Glutamatergic neuron (in vitro differentiated cells): ENCODE data around the gene SIRT7. TPM values are rescaled to one million over a fixed set of nuclear protein-coding genes. Genes with fewer than 3 reads are reported as not detected.

ENCODE experiments used
- DNase-seq: peaks from one replicate; pipeline ENCODE4 v3.0.0; 2022
- H3K27ac Mint-ChIP-seq: one replicate; pipeline ENCODE4 v1.8.0; 2020; ENCODE audit warnings: mild to moderate bottlenecking, mixed read lengths, inconsistent platforms; ENCODE audit not compliant: unreplicated experiment
- H3K27me3 Mint-ChIP-seq: one replicate; pipeline ENCODE4 v1.8.0; 2020; ENCODE audit warnings: mild to moderate bottlenecking, moderate library complexity, mixed read lengths, inconsistent platforms; ENCODE audit not compliant: unreplicated experiment
- H3K36me3 Mint-ChIP-seq: one replicate; pipeline ENCODE4 v1.8.0; 2020; ENCODE audit warnings: mild to moderate bottlenecking, mixed read lengths, inconsistent platforms; ENCODE audit not compliant: unreplicated experiment
- H3K4me1 Mint-ChIP-seq: one replicate; pipeline ENCODE4 v1.8.0; 2020; ENCODE audit warnings: mild to moderate bottlenecking, low read depth, mixed read lengths, inconsistent platforms; ENCODE audit not compliant: unreplicated experiment
- H3K4me3 Mint-ChIP-seq: one replicate; pipeline ENCODE4 v1.8.0; 2020; ENCODE audit warnings: mild to moderate bottlenecking, mixed read lengths, inconsistent platforms; ENCODE audit not compliant: unreplicated experiment
- H3K9me3 Mint-ChIP-seq: one replicate; pipeline ENCODE4 v1.8.0; 2020; ENCODE audit warnings: mild to moderate bottlenecking, moderate library complexity, mixed read lengths, inconsistent platforms; ENCODE audit not compliant: unreplicated experiment
- CTCF ChIP-seq: fragments of 200-600 bp; sonication (generic); IDR thresholded peaks from one replicate; pipeline ENCODE4 v1.5.0; 2021; ENCODE audit not compliant: partially characterized antibody, unreplicated experiment
- total RNA-seq: library from RNA; stranded (reverse); fragmentation: NEBNext Ultra II Directional; extraction: Animal tissue kit (Norgen Biotek cat#: 25700); gene quantifications from one replicate; pipeline ENCODE4 v1.2.1, GENCODE V29; 2021; ENCODE audit not compliant: unreplicated experiment

SIRT7 gene
- total RNA-seq, 1 donor from 2014 or later, result 38.7 TPM

- peaks cover 5% of the 10 kb centered on the region for H3K36me3 Mint-ChIP-seq
- no peak for TF ChIP-seq CTCF
- peaks cover 15% of the 10 kb centered on the region for H3K4me1 Mint-ChIP-seq
- H3K4me3 Mint-ChIP-seq, result peak overlapping the region; percentile 87
- peaks cover 4% of the 10 kb centered on the region for H3K27me3 Mint-ChIP-seq
- H3K27ac Mint-ChIP-seq, result peak overlapping the region; percentile 25
- H3K9me3 Mint-ChIP-seq, result peaks cover 7% of the 10 kb centered on the region
- no peak for DNase-seq
These were observed 1.6 kb downstream of the SIRT7 start for GRCh38 chr17:81916234-81917001.

GRCh38 chr17:81915331-81915730, 2.6 kb downstream of the SIRT7 start:
- H3K4me3 Mint-ChIP-seq, result no peak overlapping the region
- TF ChIP-seq CTCF, result no peak
- peaks cover 4% of the 10 kb centered on the region for H3K27me3 Mint-ChIP-seq
- peaks cover 7% of the 10 kb centered on the region for H3K9me3 Mint-ChIP-seq
- DNase-seq, result no peak
- H3K27ac Mint-ChIP-seq, result no peak overlapping the region
- H3K36me3 Mint-ChIP-seq, result peaks cover 5% of the 10 kb centered on the region
- peaks cover 12% of the 10 kb centered on the region for H3K4me1 Mint-ChIP-seq

- Mint-ChIP-seq H3K27me3 (peaks cover 2% of the 10 kb centered on the region), H3K4me1 (peaks cover 10% of the 10 kb centered on the region), H3K4me3 (no peak overlapping the region), H3K36me3 (peaks cover 2% of the 10 kb centered on the region), H3K27ac (no peak overlapping the region), H3K9me3 (peaks cover 5% of the 10 kb centered on the region)
- no peak for TF ChIP-seq CTCF
- DNase-seq, result no peak
These were observed 3.7 kb downstream of the SIRT7 start for GRCh38 chr17:81914103-81914850.

DNA sequence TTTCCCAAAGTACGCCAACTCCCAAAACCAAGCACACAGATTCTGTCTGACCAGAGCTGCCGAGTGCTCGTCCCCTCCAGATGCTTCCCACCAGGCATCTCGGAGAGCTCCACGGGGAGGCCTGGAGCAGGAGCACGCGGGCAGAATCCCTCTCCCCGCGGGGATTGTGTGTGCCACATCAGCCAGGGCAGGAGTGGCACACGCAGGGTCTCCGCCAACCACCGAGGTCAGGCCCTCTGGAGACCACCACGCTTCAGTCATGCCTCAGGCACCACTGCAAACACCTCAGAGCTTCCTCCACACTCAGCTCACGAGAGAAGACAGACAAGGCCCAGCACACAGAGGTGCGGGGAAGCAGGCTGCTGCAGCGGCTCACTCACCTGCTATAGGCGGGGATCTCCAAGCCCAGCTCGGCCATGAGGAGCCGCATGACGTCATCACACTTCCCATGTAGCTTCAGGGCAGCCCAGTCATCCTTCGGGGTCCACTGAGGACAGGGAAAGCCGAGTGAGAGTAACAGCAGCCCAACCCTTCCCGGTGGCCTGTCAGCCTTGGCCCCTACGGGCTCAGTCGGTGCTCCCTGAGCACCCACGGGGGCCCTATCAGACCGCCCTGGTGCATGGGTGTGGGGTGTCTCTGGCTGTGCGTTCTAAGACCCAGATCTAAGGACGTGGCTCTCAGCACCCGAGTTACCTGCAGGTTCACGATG, 4.4 kb downstream of the SIRT7 start:
- Mint-ChIP-seq H3K4me3 (no peak overlapping the region), H3K27me3 (peaks cover 2% of the 10 kb centered on the region), H3K36me3 (no peaks in the 10 kb centered on the region), H3K27ac (no peak overlapping the region), H3K9me3 (peaks cover 5% of the 10 kb centered on the region), H3K4me1 (peaks cover 8% of the 10 kb centered on the region)
- DNase-seq, result no peak
- TF ChIP-seq CTCF, result no peak
